K562 (cell line): ENCODE data around the gene ZNF646. TPM values are rescaled to one million over a fixed set of nuclear protein-coding genes. Genes with fewer than 3 reads are reported as not detected.

Source experiments
- CC2D1A ChIP-seq: fragments of 450-650 bp; IDR thresholded peaks from 2 replicates; pipeline ENCODE4 v1.6.1; 2017; ENCODE audit warnings: mild to moderate bottlenecking
- KAT2B ChIP-seq: IDR thresholded peaks from one replicate; pipeline ENCODE4 v1.6.1; 2012; ENCODE audit warnings: low read depth, mild to moderate bottlenecking, control low read depth, inconsistent platforms, low read length, moderate library complexity
- KAT8 ChIP-seq: fragments of 450-650 bp; IDR thresholded peaks from 2 replicates; pipeline ENCODE4 v1.6.1; 2016; ENCODE audit warnings: low read depth, mild to moderate bottlenecking
- MAFG ChIP-seq: fragments of 450-650 bp; conservative IDR thresholded peaks from 2 replicates; pipeline ENCODE4 v1.6.1; 2016; ENCODE audit warnings: missing genetic modification characterization, missing compliant biosample characterization
- PCBP1 ChIP-seq: fragments of 200-400 bp; formaldehyde crosslinking; IDR thresholded peaks from 2 replicates; pipeline ENCODE4 v1.6.1; 2018; ENCODE audit warnings: mild to moderate bottlenecking, low read depth, low read length; ENCODE audit not compliant: poor library complexity, severe bottlenecking
- PHB2 ChIP-seq: fragments of 450-650 bp; IDR thresholded peaks from 2 replicates; pipeline ENCODE4 v1.6.1; 2017; ENCODE audit warnings: low read depth
- TCF7 ChIP-seq: sonication (generic); IDR thresholded peaks from 2 replicates; pipeline ENCODE4 v1.6.1; 2016; ENCODE audit warnings: antibody characterized with exemption, borderline replicate concordance
- U2AF2 ChIP-seq: fragments of 200-400 bp; formaldehyde crosslinking; optimal IDR thresholded peaks from 2 replicates; pipeline ENCODE3; 2017; ENCODE audit warnings: low read depth, mild to moderate bottlenecking, low read length
- ZNF184 ChIP-seq: sonication (generic); formaldehyde crosslinking; IDR thresholded peaks from 2 replicates; pipeline ENCODE4 v1.5.0; 2020; ENCODE audit warnings: missing genetic modification reagents
- polyA plus RNA-seq, 8 experiments: library from polyadenylated mRNA; depleted of rRNA in 4 of 8; stranded (reverse) in 5 of 8; unstranded in 3 of 8; fragments of >200 nt; fragmentation: Nextera tagmentation in 2 of 8; fragmentation: Illumina TruSeq in 1 of 8; extraction: Ambion mirVana in 2 of 8; extraction: Trizol in 1 of 8; gene quantifications; 2 replicates each; pipeline versions ENCODE4 v1.2.1 to v1.2.3, GENCODE V29; 2011 to 2014; ENCODE audit warnings: inconsistent platforms in 1 of 8, missing spikeins in 1 of 8
- total RNA-seq, 7 experiments: library from RNA; depleted of rRNA in 6 of 7; stranded (reverse); fragments of >200 nt in 6 of 7; fragmentation: Illumina TruSeq in 2 of 7; extraction: Trizol in 2 of 7; gene quantifications; 2 replicates each; pipeline versions ENCODE4 v1.2.1 to v1.2.3, GENCODE V29; 2011 to 2021; ENCODE audit warnings: low replicate concordance in 1 of 7
- TF ChIP-seq, protein P1 (sequence below): fragments of 200-600 bp; sonication (generic); IDR thresholded peaks from one replicate; pipeline ENCODE4 v1.6.1; 2012; ENCODE audit warnings: mild to moderate bottlenecking, low read depth, low read length, inconsistent platforms
- TF ChIP-seq, protein P2 (sequence below), 2 experiments: fragments of 150-350 bp in 1 of 2; IDR thresholded peaks; 2 replicates each; pipeline ENCODE4 v1.6.1; 2012 to 2016; ENCODE audit warnings: low read depth in 2 of 2, low read length in 2 of 2, mild to moderate bottlenecking in 1 of 2, moderate library complexity in 1 of 2
- TF ChIP-seq, protein P3 (sequence below): fragments of 450-650 bp; IDR thresholded peaks from 2 replicates; pipeline ENCODE4 v1.6.1; 2016; ENCODE audit warnings: low read depth, mild to moderate bottlenecking, moderate library complexity

ZNF646 gene
- total and polyA plus RNA-seq, 9 of the 15 experiments (the other 6 are each of a cell fraction or from before 2014, with no cell fraction given) = 0.08 to 20.6 (median 8.0) TPM

DNA sequence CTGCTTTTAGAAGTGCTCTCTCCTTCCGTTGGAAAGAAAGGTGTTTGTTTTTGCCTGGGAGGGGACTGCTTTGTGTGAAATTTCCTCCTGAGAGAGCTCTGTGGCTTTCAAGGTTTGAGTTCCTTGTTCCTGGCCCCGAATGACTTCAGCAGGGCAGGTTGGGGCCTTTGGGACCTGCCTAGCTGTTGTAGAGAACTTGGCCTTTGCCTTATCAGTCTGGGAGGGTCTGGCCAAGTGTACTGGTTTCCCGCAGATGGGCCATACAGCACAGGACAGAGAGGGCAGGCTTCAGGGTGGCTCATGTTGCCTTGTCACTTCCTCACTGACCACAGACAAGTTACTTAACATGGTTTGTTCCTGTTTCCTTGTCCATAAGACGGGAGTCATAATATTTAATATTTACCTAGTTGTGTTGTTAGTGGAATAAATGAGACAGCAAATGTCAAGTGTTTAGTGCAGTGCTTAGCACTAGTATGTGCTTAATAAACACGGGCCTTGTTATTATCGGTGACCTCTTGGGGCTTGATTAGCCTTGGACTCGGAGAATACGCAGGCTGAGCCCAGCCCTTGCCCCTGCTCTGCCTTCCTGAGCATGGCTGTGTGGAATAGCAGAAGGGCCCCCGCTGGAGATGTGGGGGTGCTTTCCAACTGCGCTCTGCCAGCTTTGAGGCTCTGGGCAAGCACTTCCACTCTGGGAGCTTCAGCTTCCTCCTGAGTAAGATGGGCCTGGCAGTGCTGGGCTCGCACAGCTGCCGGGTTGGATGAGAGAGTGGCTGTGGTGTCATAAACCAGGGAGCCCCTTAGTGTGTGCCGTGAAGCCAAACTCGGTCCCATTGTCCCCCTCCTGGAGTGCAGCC lies 54.7 kb downstream of the ZNF646 start (continued):
- TF ChIP-seq, protein P1, sequence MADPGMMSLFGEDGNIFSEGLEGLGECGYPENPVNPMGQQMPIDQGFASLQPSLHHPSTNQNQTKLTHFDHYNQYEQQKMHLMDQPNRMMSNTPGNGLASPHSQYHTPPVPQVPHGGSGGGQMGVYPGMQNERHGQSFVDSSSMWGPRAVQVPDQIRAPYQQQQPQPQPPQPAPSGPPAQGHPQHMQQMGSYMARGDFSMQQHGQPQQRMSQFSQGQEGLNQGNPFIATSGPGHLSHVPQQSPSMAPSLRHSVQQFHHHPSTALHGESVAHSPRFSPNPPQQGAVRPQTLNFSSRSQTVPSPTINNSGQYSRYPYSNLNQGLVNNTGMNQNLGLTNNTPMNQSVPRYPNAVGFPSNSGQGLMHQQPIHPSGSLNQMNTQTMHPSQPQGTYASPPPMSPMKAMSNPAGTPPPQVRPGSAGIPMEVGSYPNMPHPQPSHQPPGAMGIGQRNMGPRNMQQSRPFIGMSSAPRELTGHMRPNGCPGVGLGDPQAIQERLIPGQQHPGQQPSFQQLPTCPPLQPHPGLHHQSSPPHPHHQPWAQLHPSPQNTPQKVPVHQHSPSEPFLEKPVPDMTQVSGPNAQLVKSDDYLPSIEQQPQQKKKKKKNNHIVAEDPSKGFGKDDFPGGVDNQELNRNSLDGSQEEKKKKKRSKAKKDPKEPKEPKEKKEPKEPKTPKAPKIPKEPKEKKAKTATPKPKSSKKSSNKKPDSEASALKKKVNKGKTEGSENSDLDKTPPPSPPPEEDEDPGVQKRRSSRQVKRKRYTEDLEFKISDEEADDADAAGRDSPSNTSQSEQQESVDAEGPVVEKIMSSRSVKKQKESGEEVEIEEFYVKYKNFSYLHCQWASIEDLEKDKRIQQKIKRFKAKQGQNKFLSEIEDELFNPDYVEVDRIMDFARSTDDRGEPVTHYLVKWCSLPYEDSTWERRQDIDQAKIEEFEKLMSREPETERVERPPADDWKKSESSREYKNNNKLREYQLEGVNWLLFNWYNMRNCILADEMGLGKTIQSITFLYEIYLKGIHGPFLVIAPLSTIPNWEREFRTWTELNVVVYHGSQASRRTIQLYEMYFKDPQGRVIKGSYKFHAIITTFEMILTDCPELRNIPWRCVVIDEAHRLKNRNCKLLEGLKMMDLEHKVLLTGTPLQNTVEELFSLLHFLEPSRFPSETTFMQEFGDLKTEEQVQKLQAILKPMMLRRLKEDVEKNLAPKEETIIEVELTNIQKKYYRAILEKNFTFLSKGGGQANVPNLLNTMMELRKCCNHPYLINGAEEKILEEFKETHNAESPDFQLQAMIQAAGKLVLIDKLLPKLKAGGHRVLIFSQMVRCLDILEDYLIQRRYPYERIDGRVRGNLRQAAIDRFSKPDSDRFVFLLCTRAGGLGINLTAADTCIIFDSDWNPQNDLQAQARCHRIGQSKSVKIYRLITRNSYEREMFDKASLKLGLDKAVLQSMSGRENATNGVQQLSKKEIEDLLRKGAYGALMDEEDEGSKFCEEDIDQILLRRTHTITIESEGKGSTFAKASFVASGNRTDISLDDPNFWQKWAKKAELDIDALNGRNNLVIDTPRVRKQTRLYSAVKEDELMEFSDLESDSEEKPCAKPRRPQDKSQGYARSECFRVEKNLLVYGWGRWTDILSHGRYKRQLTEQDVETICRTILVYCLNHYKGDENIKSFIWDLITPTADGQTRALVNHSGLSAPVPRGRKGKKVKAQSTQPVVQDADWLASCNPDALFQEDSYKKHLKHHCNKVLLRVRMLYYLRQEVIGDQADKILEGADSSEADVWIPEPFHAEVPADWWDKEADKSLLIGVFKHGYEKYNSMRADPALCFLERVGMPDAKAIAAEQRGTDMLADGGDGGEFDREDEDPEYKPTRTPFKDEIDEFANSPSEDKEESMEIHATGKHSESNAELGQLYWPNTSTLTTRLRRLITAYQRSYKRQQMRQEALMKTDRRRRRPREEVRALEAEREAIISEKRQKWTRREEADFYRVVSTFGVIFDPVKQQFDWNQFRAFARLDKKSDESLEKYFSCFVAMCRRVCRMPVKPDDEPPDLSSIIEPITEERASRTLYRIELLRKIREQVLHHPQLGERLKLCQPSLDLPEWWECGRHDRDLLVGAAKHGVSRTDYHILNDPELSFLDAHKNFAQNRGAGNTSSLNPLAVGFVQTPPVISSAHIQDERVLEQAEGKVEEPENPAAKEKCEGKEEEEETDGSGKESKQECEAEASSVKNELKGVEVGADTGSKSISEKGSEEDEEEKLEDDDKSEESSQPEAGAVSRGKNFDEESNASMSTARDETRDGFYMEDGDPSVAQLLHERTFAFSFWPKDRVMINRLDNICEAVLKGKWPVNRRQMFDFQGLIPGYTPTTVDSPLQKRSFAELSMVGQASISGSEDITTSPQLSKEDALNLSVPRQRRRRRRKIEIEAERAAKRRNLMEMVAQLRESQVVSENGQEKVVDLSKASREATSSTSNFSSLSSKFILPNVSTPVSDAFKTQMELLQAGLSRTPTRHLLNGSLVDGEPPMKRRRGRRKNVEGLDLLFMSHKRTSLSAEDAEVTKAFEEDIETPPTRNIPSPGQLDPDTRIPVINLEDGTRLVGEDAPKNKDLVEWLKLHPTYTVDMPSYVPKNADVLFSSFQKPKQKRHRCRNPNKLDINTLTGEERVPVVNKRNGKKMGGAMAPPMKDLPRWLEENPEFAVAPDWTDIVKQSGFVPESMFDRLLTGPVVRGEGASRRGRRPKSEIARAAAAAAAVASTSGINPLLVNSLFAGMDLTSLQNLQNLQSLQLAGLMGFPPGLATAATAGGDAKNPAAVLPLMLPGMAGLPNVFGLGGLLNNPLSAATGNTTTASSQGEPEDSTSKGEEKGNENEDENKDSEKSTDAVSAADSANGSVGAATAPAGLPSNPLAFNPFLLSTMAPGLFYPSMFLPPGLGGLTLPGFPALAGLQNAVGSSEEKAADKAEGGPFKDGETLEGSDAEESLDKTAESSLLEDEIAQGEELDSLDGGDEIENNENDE = no peak
- TF ChIP-seq, protein P2, sequence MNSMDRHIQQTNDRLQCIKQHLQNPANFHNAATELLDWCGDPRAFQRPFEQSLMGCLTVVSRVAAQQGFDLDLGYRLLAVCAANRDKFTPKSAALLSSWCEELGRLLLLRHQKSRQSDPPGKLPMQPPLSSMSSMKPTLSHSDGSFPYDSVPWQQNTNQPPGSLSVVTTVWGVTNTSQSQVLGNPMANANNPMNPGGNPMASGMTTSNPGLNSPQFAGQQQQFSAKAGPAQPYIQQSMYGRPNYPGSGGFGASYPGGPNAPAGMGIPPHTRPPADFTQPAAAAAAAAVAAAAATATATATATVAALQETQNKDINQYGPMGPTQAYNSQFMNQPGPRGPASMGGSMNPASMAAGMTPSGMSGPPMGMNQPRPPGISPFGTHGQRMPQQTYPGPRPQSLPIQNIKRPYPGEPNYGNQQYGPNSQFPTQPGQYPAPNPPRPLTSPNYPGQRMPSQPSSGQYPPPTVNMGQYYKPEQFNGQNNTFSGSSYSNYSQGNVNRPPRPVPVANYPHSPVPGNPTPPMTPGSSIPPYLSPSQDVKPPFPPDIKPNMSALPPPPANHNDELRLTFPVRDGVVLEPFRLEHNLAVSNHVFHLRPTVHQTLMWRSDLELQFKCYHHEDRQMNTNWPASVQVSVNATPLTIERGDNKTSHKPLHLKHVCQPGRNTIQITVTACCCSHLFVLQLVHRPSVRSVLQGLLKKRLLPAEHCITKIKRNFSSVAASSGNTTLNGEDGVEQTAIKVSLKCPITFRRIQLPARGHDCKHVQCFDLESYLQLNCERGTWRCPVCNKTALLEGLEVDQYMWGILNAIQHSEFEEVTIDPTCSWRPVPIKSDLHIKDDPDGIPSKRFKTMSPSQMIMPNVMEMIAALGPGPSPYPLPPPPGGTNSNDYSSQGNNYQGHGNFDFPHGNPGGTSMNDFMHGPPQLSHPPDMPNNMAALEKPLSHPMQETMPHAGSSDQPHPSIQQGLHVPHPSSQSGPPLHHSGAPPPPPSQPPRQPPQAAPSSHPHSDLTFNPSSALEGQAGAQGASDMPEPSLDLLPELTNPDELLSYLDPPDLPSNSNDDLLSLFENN (IDR thresholded peaks at IDR 0.05; ENCODE audit: low read depth in 2 of 2, low read length in 2 of 2) = no peak
- TF ChIP-seq MAFG (tag) (no peak), KAT8 (no peak), U2AF2 (no peak), ZNF184 (CRISPR knock-in tag) (no peak), CC2D1A (no peak), PHB2 (no peak), KAT2B (no peak), PCBP1 (no peak), TCF7 (no peak)
- TF ChIP-seq, protein P3, sequence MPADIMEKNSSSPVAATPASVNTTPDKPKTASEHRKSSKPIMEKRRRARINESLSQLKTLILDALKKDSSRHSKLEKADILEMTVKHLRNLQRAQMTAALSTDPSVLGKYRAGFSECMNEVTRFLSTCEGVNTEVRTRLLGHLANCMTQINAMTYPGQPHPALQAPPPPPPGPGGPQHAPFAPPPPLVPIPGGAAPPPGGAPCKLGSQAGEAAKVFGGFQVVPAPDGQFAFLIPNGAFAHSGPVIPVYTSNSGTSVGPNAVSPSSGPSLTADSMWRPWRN = no peak
